Heart left ventricle (tissue), 16 donors: ENCODE data around the gene PRMT1. TPM values are rescaled to one million over a fixed set of nuclear protein-coding genes. Genes with fewer than 3 reads are reported as not detected.

Source experiments
- ATAC-seq, 4 donors: fragments of 200-7000 bp; cut with Tn5 transposase; one replicate each; pipeline ENCODE4 v1.9.1; 2020 to 2022; ENCODE audit warnings: moderate library complexity in 4 of 4, mild to moderate bottlenecking in 3 of 4, moderate number of reproducible peaks in 1 of 4
- DNase-seq, 5 donors: peaks; one replicate each; pipeline ENCODE4 v3.0.0-alpha.2; 2020
- H3K27ac ChIP-seq, 12 donors: fragments of 200-600 bp; sonication (generic) in 4 of 12; one replicate each; pipeline versions ENCODE4 v1.5.0 to v1.8.0; 2016 to 2022; ENCODE audit warnings: mild to moderate bottlenecking in 2 of 12
- H3K27me3 ChIP-seq, 9 donors: fragments of 200-600 bp; sonication (generic) in 2 of 9; one replicate each; pipeline versions ENCODE4 v1.5.1 to v1.8.0; 2016 to 2022; ENCODE audit warnings: mild to moderate bottlenecking in 3 of 9
- H3K36me3 ChIP-seq, 9 donors: fragments of 200-600 bp; sonication (generic) in 2 of 9; one replicate each; pipeline versions ENCODE4 v1.5.0 to v1.8.0; 2018 to 2022; ENCODE audit warnings: mild to moderate bottlenecking in 2 of 9
- H3K4me1 ChIP-seq, 12 donors: fragments of 200-600 bp; sonication (generic) in 4 of 12; one replicate each; pipeline versions ENCODE4 v1.5.0 to v1.8.0; 2016 to 2022; ENCODE audit warnings: mild to moderate bottlenecking in 3 of 12
- H3K4me3 ChIP-seq, 12 donors: fragments of 200-600 bp; sonication (generic) in 4 of 12; one replicate each; pipeline versions ENCODE4 v1.5.0 to v1.8.0; 2017 to 2022; ENCODE audit warnings: mild to moderate bottlenecking in 9 of 12, moderate library complexity in 4 of 12
- H3K9me3 ChIP-seq, 12 donors: fragments of 200-600 bp; sonication (generic) in 4 of 12; one replicate each; pipeline versions ENCODE4 v1.5.0 to v1.8.0; 2016 to 2022; ENCODE audit warnings: mild to moderate bottlenecking in 1 of 12
- POLR2A ChIP-seq, 2 donors: fragments of 450-650 bp; IDR thresholded peaks; one replicate each; pipeline ENCODE4 v1.6.1; 2017; ENCODE audit warnings: antibody characterized with exemption in 2 of 2, mild to moderate bottlenecking in 2 of 2, moderate library complexity in 2 of 2
- WGBS, 4 donors: extraction: QIAGEN DNeasy Blood & Tissue Kit in 2 of 4; methylation state at CpG; one replicate each; pipeline versions ENCODE4 v1.1.5 to v1.1.7; 2013 to 2018; 5-methylcytosine and 5-hydroxymethylcytosine counted together
- intact Hi-C, 10 donors: fragments of 100-400 bp; cut with DNase I; formaldehyde crosslinking; loops; one replicate each; pipeline versions ENCODE4 v1.11.1 to v1.14.2; 2022
- polyA plus RNA-seq, 2 donors: library from polyadenylated mRNA; stranded (reverse); fragments of 200-250 nt; gene quantifications; one replicate each; pipeline ENCODE4 v1.2.3, GENCODE V29; 2013
- total RNA-seq, 9 donors: library from RNA; depleted of rRNA in 2 of 9; stranded (reverse); fragments of >200 nt in 2 of 9; fragmentation: NEBNext Ultra II Directional in 3 of 9; extraction: Animal tissue kit (Norgen Biotek cat#: 25700) in 3 of 9; gene quantifications; one replicate each; pipeline versions ENCODE4 v1.1.0 to v1.2.4, GENCODE V29; 2016 to 2023
- TF ChIP-seq, protein P1 (sequence below), 12 donors: fragments of 200-600 bp; sonication (generic) in 4 of 12; IDR thresholded peaks; one replicate each; pipeline versions ENCODE4 v1.5.0 to v1.8.0; 2018 to 2022; ENCODE audit warnings: antibody characterized with exemption in 12 of 12, mild to moderate bottlenecking in 5 of 12
- donor health status: ischemic (EF 13 %, LVEDD 7.1; RV severe dilation, severe dysfunction).
- donor health status: healthy with polysubstance abuse.
- donor health status: DM: no; HTN: yes; CAD: no.
- donor health status: DM: no; HTN: no; CAD: no.
- donor health status: ischemic (EF 25% LVEDD 6.9; RV normal size, moderate dysfunction).
- donor health status: ischemic (EF 25% LVEDD 5.7; RV mildly dilated, moderate dysfunction).
- donor health status: healthy.
- donor health status: DM: yes; HTN: yes; CAD: no.
- donor health status: ischemic (EF 35%, LVEDD 5.7; RV mildly dilated, moderate dysfunction).
- donor health status: nonischemic (EF 11% LVEDD 7.7; RV severe dilation, severe dysfunction).
- donor health status: DM: yes; HTN: yes; CAD: no.
- donor health status: PGD.
- donor health status: ischemic (EF 29% LVEDD 5.4; RV normal size, mild dysfunction).
- donor health status: nonischemic (EF 23%, LVEDD 6.1; RV moderate dilation, normal function).

PRMT1 gene
- total and polyA plus RNA-seq, 11 donors, result 106 to 283 (median 124) TPM

DNA sequence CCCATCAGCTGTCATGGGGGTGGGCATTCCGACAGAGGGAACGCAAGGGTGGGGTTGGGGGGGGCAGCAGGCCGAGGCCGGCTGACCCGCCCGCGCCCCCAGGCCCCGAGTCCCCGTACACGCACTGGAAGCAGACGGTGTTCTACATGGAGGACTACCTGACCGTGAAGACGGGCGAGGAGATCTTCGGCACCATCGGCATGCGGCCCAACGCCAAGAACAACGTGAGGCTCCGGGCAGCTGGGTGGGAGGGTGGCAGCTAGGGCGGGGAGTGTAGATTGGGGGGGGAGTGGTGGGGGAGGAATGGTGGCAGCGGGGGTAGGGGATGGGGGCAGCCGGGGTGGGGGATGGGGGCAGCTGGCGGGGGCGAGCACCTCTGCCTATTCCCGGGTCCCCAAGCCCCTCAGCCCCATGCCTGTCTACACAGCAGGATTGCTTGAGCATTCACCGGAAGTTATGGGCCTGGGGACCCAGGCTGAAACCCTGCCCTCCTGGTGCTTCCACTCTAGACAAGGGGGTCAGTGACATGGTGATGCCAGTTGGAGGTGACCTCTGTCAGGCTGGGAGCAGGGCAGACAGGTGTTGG, 9.5 kb downstream of the PRMT1 start:
- no peaks in the 10 kb centered on the region for H3K9me3 ChIP-seq
- H3K4me1 ChIP-seq, result peaks cover 0 to 62% (median 31%) of the 10 kb centered on the region in 12 donors

DNA sequence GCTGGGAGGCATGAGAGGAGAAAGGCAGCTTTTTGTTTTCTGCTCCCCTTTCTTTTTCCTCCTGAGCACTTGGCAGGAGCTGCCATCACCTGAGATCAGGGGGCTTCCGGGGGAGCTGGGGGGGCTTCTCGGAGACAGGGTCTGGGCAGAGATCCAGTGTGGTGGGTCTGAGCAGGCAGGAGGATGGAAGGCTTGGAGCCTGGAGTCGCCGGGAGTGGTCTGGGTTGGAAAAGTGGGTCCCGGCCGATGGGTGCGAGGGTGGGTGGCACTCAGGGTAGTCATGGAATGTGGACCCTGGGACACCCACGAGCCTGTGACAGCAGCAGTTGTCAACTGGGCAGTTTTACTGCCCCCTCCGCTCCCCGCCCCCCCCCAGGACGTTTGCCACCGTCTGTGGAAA, 10.1 kb downstream of the PRMT1 start:
- peak overlapping the region in 10 of 12 donors; percentile 23 to 82 (median 68) for H3K27ac ChIP-seq
- intact Hi-C loops, result loop anchor here in 2 of 10 donors (5.0 to 10.0 kb wide), 3 partner anchors 80 to 292 kb away; partner anchors contain the start of genes AKT1S1 (in 1 of the 2), AP2A1 (in 1 of the 2) and TBC1D17 (in 1 of the 2)
- DNase-seq, result no peak
- WGBS, 4 donors, result 39 to 64% (median 61%) methylated on average over 7 to 12 of the region's 12 CpGs
- peak overlapping the region in 2 of 12 donors; percentile 58 to 60 for H3K4me3 ChIP-seq
- no peak for TF ChIP-seq POLR2A (IDR thresholded peaks at IDR 0.05)
- TF ChIP-seq, protein P1, sequence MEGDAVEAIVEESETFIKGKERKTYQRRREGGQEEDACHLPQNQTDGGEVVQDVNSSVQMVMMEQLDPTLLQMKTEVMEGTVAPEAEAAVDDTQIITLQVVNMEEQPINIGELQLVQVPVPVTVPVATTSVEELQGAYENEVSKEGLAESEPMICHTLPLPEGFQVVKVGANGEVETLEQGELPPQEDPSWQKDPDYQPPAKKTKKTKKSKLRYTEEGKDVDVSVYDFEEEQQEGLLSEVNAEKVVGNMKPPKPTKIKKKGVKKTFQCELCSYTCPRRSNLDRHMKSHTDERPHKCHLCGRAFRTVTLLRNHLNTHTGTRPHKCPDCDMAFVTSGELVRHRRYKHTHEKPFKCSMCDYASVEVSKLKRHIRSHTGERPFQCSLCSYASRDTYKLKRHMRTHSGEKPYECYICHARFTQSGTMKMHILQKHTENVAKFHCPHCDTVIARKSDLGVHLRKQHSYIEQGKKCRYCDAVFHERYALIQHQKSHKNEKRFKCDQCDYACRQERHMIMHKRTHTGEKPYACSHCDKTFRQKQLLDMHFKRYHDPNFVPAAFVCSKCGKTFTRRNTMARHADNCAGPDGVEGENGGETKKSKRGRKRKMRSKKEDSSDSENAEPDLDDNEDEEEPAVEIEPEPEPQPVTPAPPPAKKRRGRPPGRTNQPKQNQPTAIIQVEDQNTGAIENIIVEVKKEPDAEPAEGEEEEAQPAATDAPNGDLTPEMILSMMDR (IDR thresholded peaks at IDR 0.05), result no peak
- peaks cover 0 to 62% (median 32%) of the 10 kb centered on the region in 12 donors for H3K4me1 ChIP-seq
- no peaks in the 10 kb centered on the region for H3K9me3 ChIP-seq
- peaks cover 0 to 53% (median 47%) of the 10 kb centered on the region in 9 donors for H3K36me3 ChIP-seq
- H3K27me3 ChIP-seq, result peaks cover 0 to 27% (median 0%) of the 10 kb centered on the region in 9 donors
- ATAC-seq, result no peak

More for the DNA sequence above, 9.5 kb downstream of the PRMT1 start:
- Histone ChIP-seq H3K27me3 (peaks cover 0 to 26% (median 0%) of the 10 kb centered on the region in 9 donors), H3K36me3 (peaks cover 0 to 58% (median 52%) of the 10 kb centered on the region in 9 donors), H3K27ac (peak overlapping the region in 10 of 12 donors; percentile 32 to 82 (median 68)), H3K4me3 (no peak overlapping the region)
- no peak for DNase-seq
- no peak for ATAC-seq
- TF ChIP-seq, protein P1 (IDR thresholded peaks at IDR 0.05), result no peak
- TF ChIP-seq POLR2A (IDR thresholded peaks at IDR 0.05), result no peak
- WGBS, 4 donors, result 78 to 90% (median 84%) methylated on average over 16 to 27 of the region's 27 CpGs
- intact Hi-C loops, result loop anchor here in 2 of 10 donors (5.0 to 10.0 kb wide), 3 partner anchors 81 to 292 kb away; partner anchors contain the start of genes AKT1S1 (in 1 of the 2), AP2A1 (in 1 of the 2) and TBC1D17 (in 1 of the 2)

DNA sequence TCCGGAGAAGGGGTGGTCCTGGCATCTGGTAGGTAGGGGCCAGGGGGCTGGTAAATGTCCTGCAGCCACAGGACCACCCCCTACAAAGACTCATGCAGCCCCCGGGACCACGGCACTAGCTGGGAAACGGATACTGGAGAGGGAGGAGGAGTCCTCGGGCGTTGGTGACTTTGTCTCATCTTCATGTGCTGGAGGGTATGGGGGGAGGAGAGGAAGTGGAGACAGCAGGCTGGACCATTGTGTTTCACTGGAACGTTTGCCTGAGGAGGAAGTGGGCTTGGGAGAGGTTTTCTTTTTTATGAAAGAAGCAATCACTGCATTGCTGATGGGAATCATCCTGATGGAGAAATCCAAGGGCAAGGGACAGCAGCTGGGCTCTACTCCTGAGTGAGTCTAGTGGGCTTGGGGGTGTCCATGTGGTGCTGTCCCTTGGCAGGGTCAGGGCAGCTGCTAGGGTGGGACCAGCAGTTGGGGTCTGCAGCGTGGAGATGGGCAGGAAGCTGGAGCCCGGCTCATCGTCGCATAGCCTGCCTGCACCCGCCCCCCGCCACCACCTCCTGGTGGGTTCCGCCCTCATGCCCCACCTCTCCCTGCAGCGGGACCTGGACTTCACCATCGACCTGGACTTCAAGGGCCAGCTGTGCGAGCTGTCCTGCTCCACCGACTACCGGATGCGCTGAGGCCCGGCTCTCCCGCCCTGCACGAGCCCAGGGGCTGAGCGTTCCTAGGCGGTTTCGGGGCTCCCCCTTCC, 10.7 kb downstream of the PRMT1 start:
- intact Hi-C loops, result loop anchor here in 2 of 10 donors (5.0 to 10.0 kb wide), 3 partner anchors 80 to 293 kb away; partner anchors contain the start of genes AKT1S1 (in 1 of the 2), AP2A1 (in 1 of the 2) and TBC1D17 (in 1 of the 2)
- Histone ChIP-seq H3K27ac (peak overlapping the region; percentile 23 to 85 (median 68)), H3K4me1 (peaks cover 0 to 62% (median 32%) of the 10 kb centered on the region in 12 donors), H3K4me3 (peak overlapping the region in 8 of 12 donors; percentile 20 to 67 (median 47)), H3K27me3 (peaks cover 0 to 27% (median 0%) of the 10 kb centered on the region in 9 donors), H3K9me3 (no peaks in the 10 kb centered on the region), H3K36me3 (peaks cover 0 to 47% (median 42%) of the 10 kb centered on the region in 9 donors)
- peak in 1 of 4 donors; percentile 34 for ATAC-seq
- 46 to 71% (median 56%) methylated on average over 19 to 26 of the region's 26 CpGs for whole genome bisulfite sequencing, 4 donors
- TF ChIP-seq, protein P1 (IDR thresholded peaks at IDR 0.05), result no peak
- TF ChIP-seq POLR2A (IDR thresholded peaks at IDR 0.05), result no peak
- DNase-seq, result peak in 1 of 5 donors; percentile 31
